ENCODE data around the gene OMD.

OMD gene

GRCh38 chr9:92432350-92432749 lies 8.1 kb upstream of the OMD start:
- Histone ChIP-seq H3K4me2 (ENCODE audit: low read length) (no peak overlapping the region), H3K79me2 (ENCODE audit: low read length) (no peaks in the 10 kb centered on the region), H3K36me3 (replicated peaks; ENCODE audit: low read depth, low read length) (no peaks in the 10 kb centered on the region), H3K27ac (ENCODE audit: low read length) (no peak overlapping the region), H3K9me3 (ENCODE audit: insufficient read depth, low read length) (no peaks in the 10 kb centered on the region), H3K27me3 (ENCODE audit: low read depth, low read length) (no peaks in the 10 kb centered on the region), H2AFZ (ENCODE audit: low read depth, low read length) (no peak overlapping the region), H3K9ac (ENCODE audit: low read length) (no peak overlapping the region), H4K20me1 (ENCODE audit: insufficient read depth, low read length) (peaks cover 7% of the 10 kb centered on the region; the same call in 1 of the 2 replicates), H3K4me3 (ENCODE audit: low read length) (no peak overlapping the region), H3K4me1 (ENCODE audit: low read length) (no peaks in the 10 kb centered on the region)
- TF ChIP-seq EZH2phosphoT487 (IDR thresholded peaks at IDR 0.05; ENCODE audit: low read depth) = no peak
- TF ChIP-seq, protein P1, sequence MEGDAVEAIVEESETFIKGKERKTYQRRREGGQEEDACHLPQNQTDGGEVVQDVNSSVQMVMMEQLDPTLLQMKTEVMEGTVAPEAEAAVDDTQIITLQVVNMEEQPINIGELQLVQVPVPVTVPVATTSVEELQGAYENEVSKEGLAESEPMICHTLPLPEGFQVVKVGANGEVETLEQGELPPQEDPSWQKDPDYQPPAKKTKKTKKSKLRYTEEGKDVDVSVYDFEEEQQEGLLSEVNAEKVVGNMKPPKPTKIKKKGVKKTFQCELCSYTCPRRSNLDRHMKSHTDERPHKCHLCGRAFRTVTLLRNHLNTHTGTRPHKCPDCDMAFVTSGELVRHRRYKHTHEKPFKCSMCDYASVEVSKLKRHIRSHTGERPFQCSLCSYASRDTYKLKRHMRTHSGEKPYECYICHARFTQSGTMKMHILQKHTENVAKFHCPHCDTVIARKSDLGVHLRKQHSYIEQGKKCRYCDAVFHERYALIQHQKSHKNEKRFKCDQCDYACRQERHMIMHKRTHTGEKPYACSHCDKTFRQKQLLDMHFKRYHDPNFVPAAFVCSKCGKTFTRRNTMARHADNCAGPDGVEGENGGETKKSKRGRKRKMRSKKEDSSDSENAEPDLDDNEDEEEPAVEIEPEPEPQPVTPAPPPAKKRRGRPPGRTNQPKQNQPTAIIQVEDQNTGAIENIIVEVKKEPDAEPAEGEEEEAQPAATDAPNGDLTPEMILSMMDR (IDR thresholded peaks at IDR 0.05; ENCODE audit: low read depth, low read length) = no peak

- no peak overlapping the region for H3K4me2 ChIP-seq (ENCODE audit: low read length)
- no peak overlapping the region for H3K9ac ChIP-seq (ENCODE audit: low read length)
- no peak overlapping the region for H3K27ac ChIP-seq (ENCODE audit: low read length)
- H3K27me3 ChIP-seq (ENCODE audit: low read depth, low read length) = no peaks in the 10 kb centered on the region
- H3K36me3 ChIP-seq (replicated peaks; ENCODE audit: low read depth, low read length) = no peaks in the 10 kb centered on the region
- no peaks in the 10 kb centered on the region for H3K4me1 ChIP-seq (ENCODE audit: low read length)
- H2AFZ ChIP-seq (ENCODE audit: low read depth, low read length) = no peak overlapping the region
- no peak overlapping the region for H3K4me3 ChIP-seq (ENCODE audit: low read length)
- H3K9me3 ChIP-seq (ENCODE audit: insufficient read depth, low read length) = no peaks in the 10 kb centered on the region
- no peaks in the 10 kb centered on the region for H3K79me2 ChIP-seq (ENCODE audit: low read length)
- TF ChIP-seq, protein P1 (IDR thresholded peaks at IDR 0.05; ENCODE audit: low read depth, low read length) = no peak
- no peak for TF ChIP-seq EZH2phosphoT487 (IDR thresholded peaks at IDR 0.05; ENCODE audit: low read depth)
- H4K20me1 ChIP-seq (ENCODE audit: insufficient read depth, low read length) = no peaks in the 10 kb centered on the region
These were observed 5.6 kb upstream of the OMD start for GRCh38 chr9:92429836-92430235.

GRCh38 chr9:92426501-92427145 lies 2.4 kb upstream of the OMD start:
- TF ChIP-seq EZH2phosphoT487 (IDR thresholded peaks at IDR 0.05; ENCODE audit: low read depth) = no peak
- TF ChIP-seq, protein P1 (IDR thresholded peaks at IDR 0.05; ENCODE audit: low read depth, low read length) = no peak
- Histone ChIP-seq H3K36me3 (replicated peaks; ENCODE audit: low read depth, low read length) (no peaks in the 10 kb centered on the region), H3K4me3 (ENCODE audit: low read length) (no peak overlapping the region), H4K20me1 (ENCODE audit: insufficient read depth, low read length) (no peaks in the 10 kb centered on the region), H3K4me2 (ENCODE audit: low read length) (no peak overlapping the region), H3K27ac (ENCODE audit: low read length) (no peak overlapping the region), H3K9me3 (ENCODE audit: insufficient read depth, low read length) (no peaks in the 10 kb centered on the region), H3K79me2 (ENCODE audit: low read length) (no peaks in the 10 kb centered on the region), H3K27me3 (ENCODE audit: low read depth, low read length) (no peaks in the 10 kb centered on the region), H3K9ac (ENCODE audit: low read length) (no peak overlapping the region), H2AFZ (ENCODE audit: low read depth, low read length) (no peak overlapping the region), H3K4me1 (ENCODE audit: low read length) (peaks cover 9% of the 10 kb centered on the region)

DNA sequence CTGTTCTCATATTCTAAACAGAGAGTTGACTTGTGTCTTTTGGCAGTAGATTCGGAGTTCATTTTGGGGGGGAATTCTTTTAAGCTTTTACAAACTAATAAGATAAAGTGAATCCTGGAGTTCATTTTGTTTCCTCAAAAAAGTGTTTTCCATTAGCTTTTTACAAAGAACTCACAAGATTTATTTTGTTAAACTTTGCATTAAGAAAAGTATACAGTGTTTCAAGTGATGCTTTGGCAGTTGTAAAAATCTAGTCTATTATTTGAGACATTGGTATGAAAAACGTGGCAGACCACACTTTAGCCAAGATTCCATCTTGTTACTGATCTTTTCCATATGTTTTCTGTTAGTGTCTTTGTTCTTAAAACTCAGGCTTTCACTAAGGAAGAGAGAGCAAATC lies 1.2 kb upstream of the OMD start:
- H3K4me3 ChIP-seq (ENCODE audit: low read length) = no peak overlapping the region
- H4K20me1 ChIP-seq (ENCODE audit: insufficient read depth, low read length) = no peaks in the 10 kb centered on the region
- H3K9ac ChIP-seq (ENCODE audit: low read length) = no peak overlapping the region
- peaks cover 9% of the 10 kb centered on the region for H3K4me1 ChIP-seq (ENCODE audit: low read length)
- no peaks in the 10 kb centered on the region for H3K36me3 ChIP-seq (replicated peaks; ENCODE audit: low read depth, low read length)
- H2AFZ ChIP-seq (ENCODE audit: low read depth, low read length) = no peak overlapping the region
- TF ChIP-seq, protein P1 (IDR thresholded peaks at IDR 0.05; ENCODE audit: low read depth, low read length) = no peak
- TF ChIP-seq EZH2phosphoT487 (IDR thresholded peaks at IDR 0.05; ENCODE audit: low read depth) = no peak
- no peaks in the 10 kb centered on the region for H3K27me3 ChIP-seq (ENCODE audit: low read depth, low read length)
- H3K79me2 ChIP-seq (ENCODE audit: low read length) = no peaks in the 10 kb centered on the region
- H3K27ac ChIP-seq (ENCODE audit: low read length) = no peak overlapping the region
- H3K4me2 ChIP-seq (ENCODE audit: low read length) = no peak overlapping the region
- no peaks in the 10 kb centered on the region for H3K9me3 ChIP-seq (ENCODE audit: insufficient read depth, low read length)
